HepG2 (cell line): ENCODE measurements around the gene LENG1. TPM values are rescaled to one million over a fixed set of nuclear protein-coding genes. Genes with fewer than 3 reads are reported as not detected.

Source experiments
- KDM5A ChIP-seq: fragments of 200-600 bp; sonication (generic); IDR thresholded peaks from 2 replicates; pipeline ENCODE4 v1.7.0; 2018; ENCODE audit warnings: antibody characterized with exemption, mild to moderate bottlenecking, low read length, borderline replicate concordance
- PITX1 ChIP-seq: sonication (generic); formaldehyde crosslinking; IDR thresholded peaks from 2 replicates; pipeline ENCODE4 v1.5.1; 2020; ENCODE audit warnings: mild to moderate bottlenecking, missing genetic modification reagents
- TARDBP ChIP-seq: sonication (generic); formaldehyde crosslinking; IDR thresholded peaks from 2 replicates; pipeline ENCODE4 v1.8.0; 2022; ENCODE audit warnings: mild to moderate bottlenecking, missing genetic modification reagents
- UBTF ChIP-seq: sonication (generic); formaldehyde crosslinking; IDR thresholded peaks from 2 replicates; pipeline ENCODE4 v1.4.0; 2020; ENCODE audit warnings: mild to moderate bottlenecking, missing genetic modification reagents
- ZBTB2 ChIP-seq: sonication (generic); formaldehyde crosslinking; IDR thresholded peaks from 2 replicates; pipeline ENCODE4 v1.8.0; 2022; ENCODE audit warnings: low read depth, missing genetic modification reagents
- ZFP1 ChIP-seq: IDR thresholded peaks from 2 replicates; pipeline ENCODE4 v1.6.1; 2016
- ZFY ChIP-seq: sonication (generic); formaldehyde crosslinking; IDR thresholded peaks from 2 replicates; pipeline ENCODE4 v1.4.0; 2020; ENCODE audit warnings: missing genetic modification reagents
- ZNF318 ChIP-seq: sonication (generic); formaldehyde crosslinking; IDR thresholded peaks from 2 replicates; pipeline ENCODE4 v1.4.0; 2020; ENCODE audit warnings: mild to moderate bottlenecking, missing genetic modification reagents
- ZNF512B ChIP-seq: sonication (generic); formaldehyde crosslinking; IDR thresholded peaks from 2 replicates; pipeline ENCODE4 v1.5.1; 2020; ENCODE audit warnings: missing genetic modification reagents, mild to moderate bottlenecking, borderline replicate concordance
- polyA plus RNA-seq, 8 experiments: library from polyadenylated mRNA; depleted of rRNA in 3 of 8; stranded (reverse) in 7 of 8; unstranded in 1 of 8; fragments of >200 nt; fragmentation: Illumina TruSeq in 4 of 8; extraction: Trizol in 4 of 8; gene quantifications; 2 replicates each; pipeline versions ENCODE4 v1.2.1 to v1.2.3, GENCODE V29; 2011 to 2016; ENCODE audit warnings: low read depth in 4 of 8, missing spikeins in 1 of 8, mixed read lengths in 1 of 8; ENCODE audit not compliant: insufficient read depth in 1 of 8
- total RNA-seq, 5 experiments: library from RNA; depleted of rRNA; stranded (reverse); fragments of >200 nt; fragmentation: Illumina TruSeq; extraction: Trizol; gene quantifications; 2 replicates each; pipeline ENCODE4 v1.2.3, GENCODE V29; 2016; ENCODE audit warnings: low read depth in 1 of 5
- TF ChIP-seq, protein P1 (sequence below): sonication (generic); formaldehyde crosslinking; IDR thresholded peaks from 2 replicates; pipeline ENCODE4 v1.4.0; 2020; ENCODE audit warnings: missing genetic modification reagents

Gene LENG1
- total and polyA plus RNA-seq, 2 of the 13 experiments (the other 11 are each of a cell fraction or from before 2014, with no cell fraction given): 1.8 to 3.8 TPM

- no peak; the same call in 1 of the 2 replicates for TF ChIP-seq ZNF318 (CRISPR knock-in tag)
- TF ChIP-seq PITX1 (CRISPR knock-in tag): no peak
- TF ChIP-seq TARDBP (CRISPR knock-in tag): no peak; the same call in 1 of the 2 replicates
- TF ChIP-seq ZFY (CRISPR knock-in tag): peak; percentile 87
- TF ChIP-seq KDM5A: peak; percentile 63; the same call in 1 of the 2 replicates
- peak; percentile 90; the same call in 1 of the 2 replicates for TF ChIP-seq UBTF (CRISPR knock-in tag)
- TF ChIP-seq, protein P1, sequence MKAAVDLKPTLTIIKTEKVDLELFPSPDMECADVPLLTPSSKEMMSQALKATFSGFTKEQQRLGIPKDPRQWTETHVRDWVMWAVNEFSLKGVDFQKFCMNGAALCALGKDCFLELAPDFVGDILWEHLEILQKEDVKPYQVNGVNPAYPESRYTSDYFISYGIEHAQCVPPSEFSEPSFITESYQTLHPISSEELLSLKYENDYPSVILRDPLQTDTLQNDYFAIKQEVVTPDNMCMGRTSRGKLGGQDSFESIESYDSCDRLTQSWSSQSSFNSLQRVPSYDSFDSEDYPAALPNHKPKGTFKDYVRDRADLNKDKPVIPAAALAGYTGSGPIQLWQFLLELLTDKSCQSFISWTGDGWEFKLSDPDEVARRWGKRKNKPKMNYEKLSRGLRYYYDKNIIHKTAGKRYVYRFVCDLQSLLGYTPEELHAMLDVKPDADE (CRISPR knock-in tag): no peak
- no peak for TF ChIP-seq ZNF512B (CRISPR knock-in tag)
- peak; percentile 44; the same call in 1 of the 2 replicates for TF ChIP-seq ZBTB2
- TF ChIP-seq ZFP1 (CRISPR knock-in tag): no peak
These were observed 31.7 kb upstream of the LENG1 start, which contains the start of gene TSEN34 (continued) for GRCh38 chr19:54191011-54191810.
